Astrocyte (in vitro differentiated cells and primary cell): ENCODE data around the gene ITCH. TPM values are rescaled to one million over a fixed set of nuclear protein-coding genes. Genes with fewer than 3 reads are reported as not detected.
"Not testable (repeated sequence)": the region's sequence is repeated elsewhere in the genome, so short reads cannot be mapped to it uniquely, and the experiment has no call there.

Experiments
- DNase-seq: peaks from one replicate; pipeline ENCODE4 v3.0.0-alpha.2; 2010; ENCODE audit warnings: low read depth
- FAIRE-seq: peaks from 2 replicates; lab custom pipeline; 2011; peaks lifted over from hg19 to GRCh38; lab: Jason Lieb, UNC
- H2AFZ ChIP-seq: 2 replicates; pipeline ENCODE4 v1.6.0; 2012; ENCODE audit warnings: low read depth, low read length, inconsistent platforms
- H3K27ac ChIP-seq: 2 replicates; pipeline ENCODE4 v1.5.1; 2011; ENCODE audit warnings: low read depth, low read length, inconsistent platforms
- H3K27me3 ChIP-seq: 2 replicates; pipeline ENCODE4 v1.6.0; 2011; ENCODE audit warnings: low read length, inconsistent platforms; ENCODE audit not compliant: insufficient read depth
- H3K36me3 ChIP-seq: 2 replicates; pipeline ENCODE4 v1.5.1; 2011; ENCODE audit warnings: low read length, inconsistent platforms; ENCODE audit not compliant: insufficient read depth
- H3K4me1 ChIP-seq: 2 replicates; pipeline ENCODE4 v1.5.1; 2011; ENCODE audit warnings: low read length, inconsistent platforms; ENCODE audit not compliant: insufficient read depth
- H3K4me2 ChIP-seq: 2 replicates; pipeline ENCODE4 v1.6.0; 2012; ENCODE audit warnings: low read length, inconsistent platforms
- H3K4me3 ChIP-seq: 2 replicates; pipeline ENCODE4 v1.5.1; 2011; ENCODE audit warnings: low read depth, mild to moderate bottlenecking, low read length, inconsistent platforms; ENCODE audit not compliant: insufficient read depth
- H3K79me2 ChIP-seq: 2 replicates; pipeline ENCODE4 v1.6.0; 2012; ENCODE audit warnings: mild to moderate bottlenecking, low read length, inconsistent platforms; ENCODE audit not compliant: insufficient read depth
- H3K9ac ChIP-seq: 2 replicates; pipeline ENCODE4 v1.6.0; 2012; ENCODE audit warnings: mild to moderate bottlenecking, low read length, inconsistent platforms
- H3K9me3 ChIP-seq: 2 replicates; pipeline ENCODE4 v1.5.1; 2012; ENCODE audit warnings: low read depth, mild to moderate bottlenecking, low read length, inconsistent platforms; ENCODE audit not compliant: insufficient read depth
- H4K20me1 ChIP-seq: 2 replicates; pipeline ENCODE4 v1.6.0; 2012; ENCODE audit warnings: low read length, inconsistent platforms; ENCODE audit not compliant: insufficient read depth
- H3K27ac Mint-ChIP-seq: one replicate; pipeline ENCODE4 v1.8.0; 2021; ENCODE audit warnings: mild to moderate bottlenecking, mixed read lengths; ENCODE audit not compliant: unreplicated experiment
- H3K27me3 Mint-ChIP-seq: one replicate; pipeline ENCODE4 v1.8.0; 2021; ENCODE audit warnings: low read depth, mixed read lengths; ENCODE audit not compliant: unreplicated experiment
- H3K36me3 Mint-ChIP-seq: one replicate; pipeline ENCODE4 v1.8.0; 2021; ENCODE audit warnings: low read depth, mixed read lengths; ENCODE audit not compliant: unreplicated experiment
- H3K4me1 Mint-ChIP-seq: one replicate; pipeline ENCODE4 v1.8.0; 2021; ENCODE audit warnings: low read depth, mixed read lengths; ENCODE audit not compliant: unreplicated experiment
- H3K4me3 Mint-ChIP-seq: one replicate; pipeline ENCODE4 v1.8.0; 2021; ENCODE audit warnings: mild to moderate bottlenecking, moderate library complexity, mixed read lengths; ENCODE audit not compliant: unreplicated experiment
- H3K9me3 Mint-ChIP-seq: one replicate; pipeline ENCODE4 v1.8.0; 2021; ENCODE audit warnings: mild to moderate bottlenecking, mixed read lengths; ENCODE audit not compliant: unreplicated experiment
- EZH2 ChIP-seq: IDR thresholded peaks from 2 replicates; pipeline ENCODE4 v1.6.1; 2012; ENCODE audit warnings: mild to moderate bottlenecking, low read length, inconsistent platforms; ENCODE audit not compliant: insufficient read depth
- total RNA-seq: library from RNA; stranded (reverse); gene quantifications from 2 replicates; pipeline ENCODE4 v1.2.1, GENCODE V29; 2021
- TF ChIP-seq, protein P1 (sequence below): IDR thresholded peaks from 2 replicates; pipeline ENCODE4 v1.5.1; 2011; ENCODE audit warnings: low read depth, mild to moderate bottlenecking, inconsistent platforms, low read length, moderate library complexity; ENCODE audit not compliant: insufficient read depth

ITCH gene
- total RNA-seq, 1 donor from 2014 or later: 79.0 TPM

DNA sequence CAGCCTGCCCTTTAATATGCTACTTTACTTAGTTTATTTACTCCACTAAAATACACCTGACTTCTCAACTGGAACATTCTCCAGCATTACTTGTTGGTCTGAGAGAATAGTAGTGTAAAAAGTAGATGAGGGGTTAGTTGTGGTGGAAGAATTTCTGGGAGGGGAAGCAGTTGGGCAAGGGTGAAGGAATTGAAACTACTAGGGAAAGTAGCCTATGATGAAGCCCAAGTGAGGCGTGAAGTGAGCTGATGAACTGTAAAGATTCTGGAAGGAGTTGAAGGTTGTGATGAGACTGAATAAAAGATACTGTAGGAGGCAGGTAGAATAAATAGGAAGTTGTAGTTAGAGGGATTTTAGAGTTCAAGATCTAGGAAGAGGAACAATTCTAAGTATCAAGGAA is 72.5 kb downstream of the ITCH start:
- Histone ChIP-seq H3K27me3 (no peaks in the 10 kb centered on the region), H3K9me3 (no peaks in the 10 kb centered on the region), H3K9ac (no peak overlapping the region), H3K36me3 (peaks cover 31% of the 10 kb centered on the region), H3K4me3 (no peak overlapping the region), H4K20me1 (peaks cover 62% of the 10 kb centered on the region), H3K27ac (no peak overlapping the region), H2AFZ (no peak overlapping the region), H3K4me2 (no peak overlapping the region), H3K79me2 (peaks cover 22% of the 10 kb centered on the region), H3K4me1 (peaks cover 5% of the 10 kb centered on the region)
- H3K27ac Mint-ChIP-seq: no peak overlapping the region
- TF ChIP-seq, protein P1, sequence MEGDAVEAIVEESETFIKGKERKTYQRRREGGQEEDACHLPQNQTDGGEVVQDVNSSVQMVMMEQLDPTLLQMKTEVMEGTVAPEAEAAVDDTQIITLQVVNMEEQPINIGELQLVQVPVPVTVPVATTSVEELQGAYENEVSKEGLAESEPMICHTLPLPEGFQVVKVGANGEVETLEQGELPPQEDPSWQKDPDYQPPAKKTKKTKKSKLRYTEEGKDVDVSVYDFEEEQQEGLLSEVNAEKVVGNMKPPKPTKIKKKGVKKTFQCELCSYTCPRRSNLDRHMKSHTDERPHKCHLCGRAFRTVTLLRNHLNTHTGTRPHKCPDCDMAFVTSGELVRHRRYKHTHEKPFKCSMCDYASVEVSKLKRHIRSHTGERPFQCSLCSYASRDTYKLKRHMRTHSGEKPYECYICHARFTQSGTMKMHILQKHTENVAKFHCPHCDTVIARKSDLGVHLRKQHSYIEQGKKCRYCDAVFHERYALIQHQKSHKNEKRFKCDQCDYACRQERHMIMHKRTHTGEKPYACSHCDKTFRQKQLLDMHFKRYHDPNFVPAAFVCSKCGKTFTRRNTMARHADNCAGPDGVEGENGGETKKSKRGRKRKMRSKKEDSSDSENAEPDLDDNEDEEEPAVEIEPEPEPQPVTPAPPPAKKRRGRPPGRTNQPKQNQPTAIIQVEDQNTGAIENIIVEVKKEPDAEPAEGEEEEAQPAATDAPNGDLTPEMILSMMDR: no peak
- no peak for TF ChIP-seq EZH2
- H3K36me3 Mint-ChIP-seq: peaks cover 8% of the 10 kb centered on the region
- DNase-seq (no peak), FAIRE-seq (no peak)
- H3K9me3 Mint-ChIP-seq: no peaks in the 10 kb centered on the region
- peaks cover 31% of the 10 kb centered on the region for H3K4me1 Mint-ChIP-seq
- H3K4me3 Mint-ChIP-seq: no peak overlapping the region
- H3K27me3 Mint-ChIP-seq: no peaks in the 10 kb centered on the region

- Mint-ChIP-seq H3K4me1 (peaks cover 29% of the 10 kb centered on the region), H3K27ac (peak overlapping the region; percentile 89), H3K27me3 (no peaks in the 10 kb centered on the region), H3K36me3 (peaks cover 6% of the 10 kb centered on the region), H3K9me3 (no peaks in the 10 kb centered on the region), H3K4me3 (no peak overlapping the region)
- H3K9ac ChIP-seq: no peak overlapping the region
- H4K20me1 ChIP-seq: peaks cover 50% of the 10 kb centered on the region
- TF ChIP-seq, protein P1: no peak
- no peak for TF ChIP-seq EZH2
- peak; percentile 69 for DNase-seq
- H3K4me2 ChIP-seq: no peak overlapping the region
- H3K4me1 ChIP-seq: peaks cover 5% of the 10 kb centered on the region
- FAIRE-seq: no peak
- no peak overlapping the region for H3K4me3 ChIP-seq
- H3K9me3 ChIP-seq: no peaks in the 10 kb centered on the region
- peaks cover 45% of the 10 kb centered on the region for H3K36me3 ChIP-seq
- H2AFZ ChIP-seq: no peak overlapping the region
- H3K27ac ChIP-seq: no peak overlapping the region
- peaks cover 16% of the 10 kb centered on the region for H3K79me2 ChIP-seq
- no peaks in the 10 kb centered on the region for H3K27me3 ChIP-seq
Measured at GRCh38 chr20:34437330-34437986, 74.4 kb downstream of the ITCH start.

- Histone ChIP-seq H2AFZ (no peak overlapping the region), H4K20me1 (peaks cover 41% of the 10 kb centered on the region), H3K27me3 (no peaks in the 10 kb centered on the region), H3K9me3 (no peaks in the 10 kb centered on the region), H3K36me3 (peaks cover 49% of the 10 kb centered on the region), H3K4me3 (no peak overlapping the region), H3K27ac (no peak overlapping the region), H3K4me1 (peaks cover 5% of the 10 kb centered on the region), H3K4me2 (no peak overlapping the region), H3K9ac (no peak overlapping the region), H3K79me2 (peaks cover 12% of the 10 kb centered on the region)
- H3K4me3 Mint-ChIP-seq: no peak overlapping the region
- peaks cover 6% of the 10 kb centered on the region for H3K36me3 Mint-ChIP-seq
- H3K27ac Mint-ChIP-seq: no peak overlapping the region
- no peak for FAIRE-seq
- H3K27me3 Mint-ChIP-seq: no peaks in the 10 kb centered on the region
- no peaks in the 10 kb centered on the region for H3K9me3 Mint-ChIP-seq
- DNase-seq: no peak
- TF ChIP-seq EZH2: no peak
- TF ChIP-seq, protein P1: no peak
- peaks cover 29% of the 10 kb centered on the region for H3K4me1 Mint-ChIP-seq
Measured at GRCh38 chr20:34439168-34439567, 76.1 kb downstream of the ITCH start.

- H3K27me3 ChIP-seq, H3K27ac ChIP-seq, H3K4me2 ChIP-seq, H3K4me3 Mint-ChIP-seq, H3K9me3 ChIP-seq, FAIRE-seq, H3K27me3 Mint-ChIP-seq, H3K9me3 Mint-ChIP-seq, H3K4me1 ChIP-seq, H3K4me3 ChIP-seq, H2AFZ ChIP-seq, H3K79me2 ChIP-seq, H3K9ac ChIP-seq, H3K27ac Mint-ChIP-seq, DNase-seq: not testable (repeated sequence)
- Mint-ChIP-seq H3K36me3 (peaks cover 13% of the 10 kb centered on the region), H3K4me1 (peaks cover 24% of the 10 kb centered on the region)
- Histone ChIP-seq H3K36me3 (peaks cover 61% of the 10 kb centered on the region), H4K20me1 (peaks cover 20% of the 10 kb centered on the region)
Measured at GRCh38 chr20:34441423-34441822, 78.3 kb downstream of the ITCH start.
